Endothelial cell of umbilical vein (primary cell): Measurements from ENCODE around the gene P2RY2.

Experiments
- CTCF ChIP-seq, 2 donors: IDR thresholded peaks; 1 replicate in 1 of 2; 2 replicates in 1 of 2; pipeline ENCODE4 v1.5.1; 2011; ENCODE audit warnings: low read length in 2 of 2, mild to moderate bottlenecking in 2 of 2, moderate library complexity in 2 of 2, control low read depth in 1 of 2, inconsistent platforms in 1 of 2, low read depth in 1 of 2; ENCODE audit not compliant: insufficient read depth in 1 of 2; ENCODE audit errors: extremely low read depth in 1 of 2
- EZH2 ChIP-seq: IDR thresholded peaks from 2 replicates; pipeline ENCODE4 v1.6.1; 2012; ENCODE audit warnings: borderline replicate concordance, low read depth, mild to moderate bottlenecking, moderate library complexity, low read length, inconsistent platforms; ENCODE audit not compliant: severe bottlenecking

- TF ChIP-seq CTCF (IDR thresholded peaks at IDR 0.05; ENCODE audit: extremely low read depth in 1 of 2, insufficient read depth in 1 of 2, low read depth in 1 of 2, low read length in 2 of 2) (no peak), EZH2 (no peak)
Observed at GRCh38 chr11:73182824-73183321, 35.2 kb upstream of the P2RY2 start.
